ENCODE data around the gene TCP1. TPM values are rescaled to one million over a fixed set of nuclear protein-coding genes. Genes with fewer than 3 reads are reported as not detected.
A peak's percentile ranks its signal among the peaks of the same experiment; 100 is the strongest.

TCP1 gene
- total and polyA plus RNA-seq, 2 donors (not counting 3 experiments of a cell fraction or from before 2014, with no cell fraction given) = 168 to 302 TPM

DNA sequence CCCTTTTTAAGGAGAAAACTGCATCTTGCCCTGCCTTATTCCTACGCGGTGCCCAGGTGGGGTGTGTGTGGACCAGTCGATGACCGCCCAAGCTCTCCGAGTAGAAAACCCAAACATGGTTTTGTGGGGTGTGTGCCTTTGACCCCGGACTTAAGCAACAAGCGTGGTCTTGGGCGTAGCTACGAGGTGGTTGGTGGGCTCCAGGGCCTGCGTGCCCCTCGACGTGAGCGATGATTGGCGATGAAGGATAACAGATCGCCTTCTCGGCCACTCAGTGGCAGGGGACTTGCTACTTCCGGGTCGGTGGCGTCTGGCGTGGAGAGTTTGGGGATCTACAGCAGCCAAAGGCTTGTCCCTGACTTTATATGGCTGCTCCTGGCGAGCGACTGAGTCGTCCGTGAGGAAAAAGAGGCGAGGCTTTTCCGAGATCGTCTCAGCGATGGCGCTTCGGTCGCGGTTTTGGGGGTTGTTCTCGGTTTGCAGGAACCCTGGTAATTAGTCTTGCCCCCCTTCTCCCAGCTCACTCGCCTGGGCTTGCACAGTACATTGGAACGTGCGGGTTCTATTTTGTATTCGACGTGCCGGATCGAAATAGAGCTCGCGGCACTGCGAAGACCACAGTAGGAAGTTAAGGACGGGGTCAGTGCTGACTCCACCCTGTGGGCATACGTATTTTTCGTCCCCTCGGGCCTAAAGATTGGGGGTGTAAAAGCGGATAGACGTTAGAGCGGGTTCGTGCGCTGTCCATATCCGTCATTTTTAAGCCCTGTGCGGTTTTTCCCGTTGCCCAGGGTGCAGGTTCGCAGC lies 950 bp upstream of the TCP1 start, which contains the start of gene MRPL18:
Gene MRPL18 (plus strand): TSS at position 319 of the 807 bp plus-strand sequence. CDS start 121 bp downstream, at position 440.
- dilution Hi-C loops (cut with MboI; ENCODE audit: extremely low pct_ligation_motif_present, low sequenced_read_pairs) (no loop called here), intact Hi-C loops (cut with micrococcal nuclease) (loop anchor here (1.0 to 10.0 kb wide), 4 partner anchors 39 to 667 kb away; partner anchors contain the start of gene SOD2)
- Histone ChIP-seq H3K4me2 (ENCODE audit: insufficient read depth, low read length) (peak within 1 kb of the TSS; percentile 55), H3K27ac (ENCODE audit: insufficient read depth, low read depth, low read length) (peak within 1 kb of the TSS; percentile 62), H3K9ac (replicated peaks; ENCODE audit: extremely low read depth, insufficient read depth, low read length) (peak within 1 kb of the TSS; percentile 87), H3K27me3 (ENCODE audit: control insufficient read depth in 2 of 2, insufficient read depth in 2 of 2, low read length in 2 of 2) (no peaks in the 10 kb centered on the region), H3K9me3 (replicated peaks; ENCODE audit: control insufficient read depth, insufficient read depth, low read length) (no peaks in the 10 kb centered on the region), H2AFZ (ENCODE audit: low read depth, low read length) (peak within 1 kb of the TSS; percentile 87), H3K4me3 (replicated peaks in 1 of 3; ENCODE audit: insufficient read depth in 1 of 3, low read depth in 1 of 3, low read length in 3 of 3) (peak within 1 kb of the TSS; percentile 63 to 95 (median 64)), H3K79me2 (ENCODE audit: control insufficient read depth, insufficient read depth, low read length) (peaks cover 74% of the 10 kb centered on the region), H3K4me1 (ENCODE audit: control insufficient read depth, extremely low read depth, insufficient read depth, low read length) (peaks cover 27% of the 10 kb centered on the region), H4K20me1 (replicated peaks; ENCODE audit: control insufficient read depth, extremely low read depth, insufficient read depth, low read length) (peaks cover 2% of the 10 kb centered on the region), H3K9me1 (replicated peaks; ENCODE audit: control insufficient read depth, extremely low read depth, insufficient read depth, low read length) (no peaks in the 10 kb centered on the region), H3K36me3 (ENCODE audit: control insufficient read depth in 2 of 2, extremely low read depth in 1 of 2, insufficient read depth in 2 of 2, low read length in 2 of 2) (peaks cover 2 to 3% of the 10 kb centered on the region in 2 experiments)
- BruUV-seq (replicated peaks) = TSS peak; percentile 47
- DNase-seq (ENCODE audit: low read depth, low spot score) = peak; percentile 98
- CTCF ChIA-PET = interaction anchor here (0.7 to 2.4 kb wide), 10 partner anchors 16 to 743 kb away, joined by 3 to 7 read pairs (median 4); partner anchors contain the start of genes ACAT2 and WTAP
- TF ChIP-seq JUN (IDR thresholded peaks at IDR 0.05; ENCODE audit: borderline replicate concordance, insufficient read depth, insufficient read length, low read depth) (no peak), POLR2A (IDR thresholded peaks at IDR 0.05; ENCODE audit: low read depth, low read length) (peak; percentile 82), POLR2AphosphoS5 (IDR thresholded peaks at IDR 0.05; ENCODE audit: insufficient read depth, low read depth, low read length) (peak; percentile 67), MYC (IDR thresholded peaks at IDR 0.05; ENCODE audit: low read depth, low read length) (peak; percentile 10)
- TF ChIP-seq, protein P1, sequence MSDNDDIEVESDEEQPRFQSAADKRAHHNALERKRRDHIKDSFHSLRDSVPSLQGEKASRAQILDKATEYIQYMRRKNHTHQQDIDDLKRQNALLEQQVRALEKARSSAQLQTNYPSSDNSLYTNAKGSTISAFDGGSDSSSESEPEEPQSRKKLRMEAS (IDR thresholded peaks at IDR 0.05; ENCODE audit: insufficient read depth, insufficient read length) = peak; percentile 15
- no peak for FAIRE-seq
- POLR2A ChIA-PET = interaction anchor here (0.6 to 2.9 kb wide), 10 partner anchors 10 to 222 kb away, joined by 3 to 21 read pairs (median 3); partner anchors contain the start of genes ACAT2, SOD2 and WTAP
